Activated gamma-delta T cell treated with anti-CD3 and anti-CD28 coated beads, Interleukin-2, amount 50 U/mL, for 16 hours (primary cell): ENCODE measurements around the gene ZSWIM6.

Source experiments
- DNase-seq: peaks from one replicate; pipeline ENCODE4 v3.0.0-alpha.2; 2020; ENCODE audit warnings: low read depth

The ZSWIM6 gene

DNA sequence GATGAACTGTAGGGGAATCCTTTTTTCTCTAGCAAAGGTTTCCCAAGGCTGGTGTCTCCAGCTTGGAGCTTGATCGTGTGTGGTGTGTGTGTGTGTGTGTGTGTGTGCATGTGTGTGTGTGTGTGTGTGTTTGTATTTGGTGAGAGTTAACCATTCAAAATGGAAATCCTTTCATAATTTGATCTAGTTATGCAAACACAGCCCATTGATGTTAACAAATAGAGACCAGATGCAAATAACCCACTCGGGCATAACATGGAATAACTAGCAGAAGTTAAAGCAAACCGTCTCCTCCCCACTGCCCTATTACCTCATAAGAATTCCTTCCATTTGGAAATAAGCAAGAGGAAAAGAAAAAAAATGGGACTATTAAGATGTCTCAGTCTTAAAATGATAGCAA is 24.9 kb upstream of the ZSWIM6 start:
- DNase-seq: no peak

DNA sequence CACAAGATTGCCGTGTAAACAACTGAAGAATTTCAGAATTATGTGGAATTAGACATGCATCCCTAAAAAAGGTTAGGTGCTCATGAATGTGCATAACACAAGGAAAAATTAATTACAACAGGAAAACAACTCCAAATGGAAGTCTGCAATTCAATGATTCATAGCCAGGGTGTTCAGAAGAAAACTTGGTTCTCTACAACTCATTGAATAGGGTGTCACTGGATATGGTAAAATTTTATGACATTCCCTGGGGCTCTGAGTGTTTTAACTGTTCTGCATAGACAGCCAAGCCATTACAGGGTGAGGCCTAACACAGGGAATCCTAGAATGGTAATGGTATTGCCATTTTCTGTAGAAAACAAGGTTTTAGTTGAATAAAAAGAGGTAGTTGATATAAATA is 24.4 kb upstream of the ZSWIM6 start:
- no peak for DNase-seq

DNA sequence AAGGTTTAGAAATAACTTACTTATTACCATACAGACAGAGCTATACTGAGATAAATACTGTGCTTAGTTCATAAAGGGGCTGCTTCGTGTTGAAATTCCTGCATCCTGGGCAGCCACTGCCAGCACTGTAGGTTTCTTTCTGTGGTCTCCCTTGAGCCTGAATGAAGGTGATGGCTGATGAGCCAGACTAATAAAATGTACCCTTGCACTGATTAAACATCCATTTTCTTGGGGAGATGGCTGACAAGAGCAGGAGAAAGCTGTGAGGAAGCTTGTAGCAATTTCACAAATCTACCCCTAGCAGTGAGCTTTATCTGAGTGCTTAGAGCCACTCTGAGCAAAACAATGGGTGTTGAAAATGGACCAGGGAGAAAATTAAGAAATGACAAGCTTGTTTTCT is 23.3 kb upstream of the ZSWIM6 start:
- DNase-seq: no peak

DNA sequence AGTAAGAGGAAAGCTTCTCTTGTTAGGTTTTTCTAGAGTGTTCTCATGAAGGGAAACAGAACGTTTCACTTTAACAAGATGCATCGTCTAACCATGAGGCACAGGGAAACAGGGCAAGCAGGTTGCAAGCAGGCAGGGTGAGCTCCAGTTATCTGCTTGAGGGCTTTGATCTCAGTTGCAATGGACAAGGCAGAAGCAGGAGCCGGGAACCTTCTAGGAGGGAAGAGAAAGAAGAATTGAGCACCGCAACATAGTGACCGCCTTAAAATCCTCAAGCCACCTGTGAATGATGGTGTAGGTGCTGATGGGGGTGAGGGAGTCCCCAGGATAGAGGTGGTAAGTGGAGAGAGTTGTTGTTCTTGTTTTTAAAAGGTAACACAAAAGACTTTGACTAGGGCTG is 22.9 kb upstream of the ZSWIM6 start:
- DNase-seq: no peak

DNA sequence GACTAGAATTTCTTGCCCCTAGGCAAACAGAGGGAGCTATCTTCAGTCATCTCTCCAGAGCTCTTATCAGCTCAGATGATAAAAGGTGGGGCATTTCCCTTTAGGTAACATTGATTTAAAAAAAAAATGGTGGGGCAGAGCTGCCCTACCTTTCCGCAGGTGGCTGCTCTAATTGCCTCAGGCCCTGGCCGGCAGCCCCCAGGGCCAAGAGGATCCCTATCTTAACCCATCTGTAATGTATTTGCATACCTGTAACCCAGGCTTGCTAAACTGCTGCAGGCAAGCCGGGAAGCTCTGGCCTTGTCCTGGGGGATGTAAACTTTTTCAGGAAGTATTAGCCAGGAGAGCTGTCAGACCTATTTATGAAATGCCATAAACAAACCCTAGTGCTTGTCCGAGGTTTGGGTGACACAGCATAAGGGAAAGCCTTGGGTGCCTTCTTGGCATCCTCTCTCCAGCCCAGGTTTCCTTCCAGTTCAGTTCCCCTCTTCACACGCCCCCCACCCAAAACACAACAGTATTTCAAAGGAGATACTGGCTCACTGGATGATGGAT is 20.9 kb upstream of the ZSWIM6 start:
- DNase-seq: no peak

DNA sequence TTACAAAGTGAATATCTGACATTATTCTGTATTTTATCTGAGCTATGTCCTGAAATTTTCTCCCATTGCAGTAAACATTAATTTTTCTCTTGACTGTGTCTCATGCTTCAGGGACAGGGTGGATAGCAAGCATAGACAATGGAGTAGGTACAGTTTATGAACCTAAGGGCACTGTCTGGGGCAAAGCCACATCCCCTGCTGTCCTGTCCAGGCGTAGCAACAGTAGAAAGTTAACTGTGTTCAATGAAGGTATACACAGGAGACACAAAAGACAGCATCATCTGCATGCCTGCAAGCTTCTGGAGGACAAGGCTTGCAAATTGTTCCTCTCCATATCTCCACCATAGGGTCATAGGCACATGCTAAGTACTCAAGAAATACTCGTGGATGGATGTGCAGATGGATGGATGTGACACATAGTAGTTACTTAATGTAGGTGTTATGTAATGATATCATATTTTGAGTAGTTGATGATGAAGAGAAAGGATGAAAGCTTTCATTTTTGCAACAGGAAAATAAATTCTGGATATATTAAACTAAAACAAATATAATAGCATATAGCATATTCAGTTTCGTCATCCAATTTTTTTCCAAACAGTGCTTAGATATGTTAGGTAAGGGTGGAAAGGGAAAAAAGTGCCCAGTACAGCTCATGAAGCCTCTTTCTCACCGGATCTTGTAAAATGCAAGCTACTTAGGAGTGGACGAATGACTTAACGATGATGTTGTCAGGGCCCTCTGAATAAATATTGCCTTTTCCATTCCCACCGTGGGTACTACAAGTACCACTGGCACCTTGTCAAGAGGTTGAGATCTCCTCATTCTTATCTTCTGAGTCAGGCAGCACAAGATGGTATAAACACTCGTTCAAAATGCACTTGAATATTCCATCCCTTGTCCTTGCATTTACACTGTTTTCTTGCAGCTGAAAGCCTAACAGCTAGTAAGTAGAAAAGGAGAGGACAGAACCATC is 19.9 kb upstream of the ZSWIM6 start:
- no peak for DNase-seq

DNA sequence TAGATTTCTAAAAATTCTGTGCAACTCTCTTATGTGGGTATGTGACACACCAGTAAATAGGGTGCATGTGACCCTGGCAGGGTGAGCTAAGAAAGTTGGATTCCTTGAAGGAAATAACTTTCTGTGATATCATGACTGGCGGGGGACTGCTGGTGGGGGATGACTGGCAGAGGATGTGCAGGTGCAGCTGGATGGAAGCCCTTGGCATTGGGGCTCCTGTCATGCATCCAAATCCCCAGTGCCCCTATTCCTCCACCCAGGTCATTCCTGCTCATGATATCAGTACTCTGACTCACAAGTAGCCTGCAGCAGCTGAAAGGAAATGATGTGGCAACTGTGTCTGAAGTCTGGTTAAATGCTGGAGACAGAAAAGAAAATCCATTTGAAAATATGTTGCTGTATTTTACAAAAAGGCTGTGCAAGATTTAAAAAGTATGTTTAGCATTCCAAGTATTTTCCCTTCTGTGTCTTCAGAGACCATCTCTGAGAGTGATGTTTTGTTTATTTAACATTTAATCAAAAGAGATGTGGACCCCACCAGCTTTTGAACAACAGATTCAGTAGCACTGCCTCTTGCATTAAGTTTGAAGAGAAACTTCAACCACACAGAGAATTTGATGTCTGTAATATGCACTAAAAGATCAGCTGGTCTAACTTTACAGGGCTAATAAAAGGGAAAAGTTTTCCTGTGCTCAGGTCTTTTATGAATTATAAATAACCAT is 17.9 kb upstream of the ZSWIM6 start:
- DNase-seq: no peak

DNA sequence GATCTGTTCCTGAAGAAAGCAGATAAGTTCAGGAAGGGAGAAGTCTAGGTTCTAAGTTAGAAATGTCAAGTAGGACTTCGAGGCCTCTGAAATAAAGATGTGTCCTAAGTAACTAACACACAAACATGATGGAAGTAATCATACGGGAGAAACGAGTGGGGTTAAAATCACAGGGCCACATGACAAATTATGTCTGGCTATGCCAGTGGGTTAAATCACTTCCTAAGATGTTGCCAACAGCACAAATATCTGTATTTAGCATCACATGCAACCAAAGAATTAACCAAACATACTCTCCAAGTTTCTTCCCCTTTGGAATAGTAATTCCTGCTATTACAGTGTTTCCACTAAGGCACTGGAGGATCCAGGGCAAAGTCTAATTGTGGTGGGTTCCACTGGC is 13.7 kb upstream of the ZSWIM6 start:
- DNase-seq: no peak

DNA sequence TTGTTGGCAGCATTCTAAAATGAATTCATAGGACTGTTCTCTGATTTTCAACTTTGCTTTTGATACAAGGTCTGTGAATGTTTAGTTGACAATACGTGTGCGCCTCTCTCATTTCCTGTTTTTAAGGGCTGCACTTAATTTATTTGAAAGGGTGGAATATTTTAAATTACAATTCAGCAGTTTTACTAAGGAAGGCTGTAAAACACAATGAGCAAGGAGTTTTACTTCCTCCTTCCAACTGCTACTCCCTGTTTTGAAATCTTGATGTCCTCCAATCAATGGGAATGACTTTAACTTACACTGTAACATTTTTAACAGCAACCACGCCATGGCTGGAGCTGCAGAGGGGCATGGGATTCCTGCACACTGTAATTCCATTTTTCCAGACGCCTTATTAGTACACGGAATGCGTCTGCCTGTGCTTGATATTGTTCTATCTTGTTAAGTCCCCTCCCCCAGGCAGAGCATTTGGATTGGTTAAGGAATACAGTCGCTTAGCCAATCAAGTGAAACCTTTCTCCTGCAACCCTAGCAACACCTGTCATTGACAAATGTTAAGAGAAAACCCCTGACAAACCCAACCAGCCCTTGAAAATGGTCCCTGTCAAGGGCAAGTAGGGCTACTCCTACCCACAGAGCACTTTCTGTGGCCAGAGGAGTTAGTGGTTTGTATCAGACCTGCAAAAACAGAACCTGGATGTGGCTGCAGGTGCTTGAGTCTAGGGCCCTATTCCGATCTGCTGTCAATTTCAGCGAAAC is 12.5 kb upstream of the ZSWIM6 start:
- no peak for DNase-seq

DNA sequence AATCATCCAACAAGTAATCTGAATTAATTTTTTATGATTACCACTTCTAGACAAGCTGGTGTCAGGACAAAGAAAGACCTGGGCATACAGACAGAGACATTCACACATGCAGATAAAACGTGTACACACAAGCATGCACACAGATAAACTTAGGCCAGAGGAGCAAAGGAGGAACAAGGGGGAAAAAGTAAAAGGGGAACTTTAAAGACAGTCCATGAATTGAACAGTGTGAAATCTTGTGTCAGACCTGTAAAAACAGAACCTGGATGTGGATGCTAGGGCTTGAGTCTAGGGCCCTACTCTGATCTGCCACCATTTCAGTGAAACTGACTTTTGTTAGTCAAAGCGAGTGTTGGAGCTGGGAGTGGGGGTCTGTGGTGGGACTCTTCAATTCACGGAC is 11.2 kb upstream of the ZSWIM6 start:
- DNase-seq: no peak

DNA sequence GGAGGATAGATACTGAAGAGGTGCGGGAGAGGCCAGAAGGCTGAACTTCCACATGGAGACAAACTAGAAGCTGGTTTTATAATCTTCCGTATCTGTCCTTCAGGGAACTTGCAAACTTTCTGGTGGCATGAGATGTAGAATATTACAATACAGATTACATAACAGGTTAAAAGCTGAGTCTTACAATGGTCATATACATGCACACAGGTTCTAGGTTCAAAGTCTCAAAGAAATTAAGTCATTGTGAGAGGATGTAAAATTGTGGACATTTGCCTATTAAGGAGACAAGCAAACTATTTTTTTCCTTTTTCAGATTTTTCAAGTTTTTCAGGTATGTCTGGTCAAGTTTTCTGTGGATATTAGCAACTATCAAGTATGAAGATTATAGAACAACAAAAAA is 10.4 kb upstream of the ZSWIM6 start:
- no peak for DNase-seq

DNA sequence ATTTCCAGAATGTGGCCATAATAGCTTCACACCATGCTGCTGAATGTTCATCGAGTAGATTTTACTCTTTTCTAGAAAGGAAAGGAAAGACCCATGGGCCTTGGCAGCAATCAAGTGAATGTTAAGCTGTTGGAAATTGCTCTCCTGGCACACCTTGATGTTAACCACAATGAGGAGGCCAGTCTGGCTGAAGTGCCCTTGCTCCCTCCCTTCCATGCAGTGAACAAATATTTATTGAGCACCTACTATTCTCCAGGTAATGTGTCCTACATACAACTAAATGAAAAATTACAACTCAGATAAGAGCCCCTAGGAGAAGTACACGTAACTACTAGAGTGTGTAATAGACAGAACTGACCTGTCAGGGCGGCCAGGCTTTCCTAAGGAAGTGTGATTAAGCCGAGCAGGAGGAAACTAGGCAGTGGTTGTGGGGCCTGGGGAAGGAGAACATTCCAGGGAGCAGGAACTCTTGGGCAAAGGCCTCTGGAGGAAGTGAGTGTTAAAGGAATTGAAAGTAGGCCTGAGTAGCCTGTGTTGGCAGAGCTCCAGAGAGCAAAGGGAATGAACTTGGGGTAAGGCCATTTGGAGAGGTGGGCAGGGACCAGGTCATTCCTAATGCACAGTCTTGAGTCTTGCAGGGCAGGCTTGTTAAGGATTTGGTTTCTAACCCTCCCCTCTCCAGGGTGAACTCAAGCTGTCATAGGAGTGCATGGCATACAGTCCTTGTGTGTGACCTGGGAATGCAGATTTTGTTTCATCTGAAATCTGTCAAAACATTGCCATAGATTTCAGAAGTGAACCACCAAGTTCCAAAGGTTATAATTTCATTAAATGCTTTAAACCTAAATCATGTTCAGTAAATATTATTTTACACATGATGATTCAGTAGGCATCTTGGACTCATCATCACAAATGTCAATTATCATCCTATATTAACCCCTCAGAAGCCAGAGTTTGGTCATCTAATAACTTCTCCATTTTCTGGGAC is 9.0 kb upstream of the ZSWIM6 start:
- no peak for DNase-seq

DNA sequence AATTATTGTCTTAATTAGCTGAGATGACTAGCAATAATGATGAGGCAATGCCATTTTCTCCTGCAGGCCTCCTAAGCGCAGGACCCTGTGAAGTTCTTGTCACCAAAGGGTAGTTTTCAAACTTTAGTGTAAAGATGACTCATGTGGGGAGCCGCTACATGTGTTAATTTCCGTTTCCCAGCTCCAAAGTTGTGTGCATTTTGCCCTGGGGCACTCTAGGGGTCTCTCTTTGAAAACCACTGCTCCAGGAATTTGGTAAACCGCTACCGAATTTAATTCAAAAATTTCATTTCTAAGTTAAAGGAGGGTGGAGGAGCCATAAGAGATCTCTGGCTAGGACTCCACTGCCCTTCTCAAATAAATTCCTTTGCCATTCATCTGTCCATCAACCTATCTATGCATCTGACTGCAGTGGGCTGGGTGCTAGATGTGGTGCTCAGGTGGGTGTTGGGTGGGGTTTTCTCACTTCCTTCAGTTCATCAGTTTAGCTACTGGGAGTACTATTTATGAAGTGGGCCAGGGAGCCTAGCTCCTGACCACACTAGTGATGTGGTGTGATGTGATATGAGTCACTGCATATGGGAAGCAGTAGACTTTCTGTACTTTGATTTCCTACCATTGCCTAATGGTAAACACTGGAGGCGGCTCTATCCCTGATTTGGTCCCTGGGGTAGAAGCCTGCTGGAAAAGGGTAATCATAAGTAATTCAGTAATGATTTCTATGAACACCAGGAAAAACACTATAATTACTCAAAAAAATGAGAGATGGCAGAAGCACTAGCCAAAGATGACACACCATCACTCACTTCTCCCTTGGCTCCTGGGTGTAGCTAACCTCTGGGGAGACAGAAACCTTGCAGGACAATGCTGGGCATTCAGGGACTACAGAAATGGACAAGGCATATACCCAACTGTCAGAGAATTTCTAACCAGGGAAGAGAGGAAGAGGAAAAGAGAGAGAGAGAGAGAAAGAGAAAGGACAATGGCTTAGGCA is 4.0 kb upstream of the ZSWIM6 start:
- peak; percentile 3 for DNase-seq

DNA sequence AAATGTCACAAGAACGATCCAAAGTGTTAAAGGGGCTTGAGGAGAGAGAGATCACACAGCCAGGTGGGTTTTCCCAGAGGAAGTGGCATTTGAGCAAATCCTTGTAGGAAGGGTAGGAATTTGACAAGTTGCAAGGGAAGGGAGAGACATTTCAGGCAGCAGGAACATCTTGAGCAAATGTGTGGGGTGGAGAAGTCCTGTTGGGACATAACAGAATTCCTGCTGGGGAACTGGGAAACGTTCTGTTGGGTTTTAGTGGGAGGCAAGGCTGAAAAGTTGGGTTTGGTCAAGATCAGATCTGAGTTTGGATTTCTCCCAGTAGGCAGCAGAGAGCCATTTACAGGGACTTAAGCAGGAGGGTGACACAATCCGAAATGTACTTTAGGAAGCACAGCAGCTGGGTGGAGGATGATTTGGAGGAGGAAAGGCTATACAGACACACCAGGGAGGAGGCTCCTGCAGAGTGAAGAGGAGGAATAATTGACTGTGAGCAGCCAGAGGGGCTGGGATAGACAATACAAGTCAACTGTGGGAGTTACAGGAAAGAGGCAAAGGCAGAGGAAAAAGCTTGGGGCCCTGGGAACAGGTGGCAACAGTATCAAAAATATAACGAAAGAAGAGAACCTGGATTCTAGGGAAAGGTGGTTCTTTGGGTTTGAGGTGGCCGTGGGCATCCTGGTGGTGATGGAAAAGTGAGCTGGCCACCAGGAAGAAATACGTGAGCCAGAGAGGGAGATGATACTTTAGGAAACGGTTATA is 3.1 kb upstream of the ZSWIM6 start:
- no peak for DNase-seq

DNA sequence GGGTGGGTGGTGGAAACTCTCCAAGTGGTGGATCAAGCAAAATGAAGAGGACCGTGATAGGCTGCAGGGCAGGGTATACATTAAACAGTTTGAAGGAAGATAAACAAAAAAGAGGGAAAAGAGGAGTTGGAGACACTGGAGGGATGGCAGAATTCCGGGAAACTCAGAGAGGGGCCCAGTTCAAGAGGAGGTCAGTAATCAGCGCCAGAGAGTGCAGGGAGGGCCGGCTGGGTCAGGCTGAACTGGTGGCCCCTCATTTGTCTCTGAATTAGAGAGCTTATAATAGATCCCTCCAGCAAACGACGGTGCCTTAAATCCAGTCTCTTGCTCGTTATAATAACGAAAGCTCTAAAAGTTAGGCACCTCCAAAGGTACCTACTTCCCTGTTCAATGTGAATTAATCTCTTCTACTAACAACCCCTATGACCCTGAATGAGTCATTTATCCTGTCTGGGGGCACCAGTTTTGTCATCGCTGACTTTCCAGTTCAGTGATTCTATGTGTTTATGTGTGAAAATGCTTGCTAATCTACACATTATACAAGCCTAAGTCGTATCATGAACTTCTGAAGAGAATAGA is 2.4 kb upstream of the ZSWIM6 start:
- peak; percentile 4 for DNase-seq

DNA sequence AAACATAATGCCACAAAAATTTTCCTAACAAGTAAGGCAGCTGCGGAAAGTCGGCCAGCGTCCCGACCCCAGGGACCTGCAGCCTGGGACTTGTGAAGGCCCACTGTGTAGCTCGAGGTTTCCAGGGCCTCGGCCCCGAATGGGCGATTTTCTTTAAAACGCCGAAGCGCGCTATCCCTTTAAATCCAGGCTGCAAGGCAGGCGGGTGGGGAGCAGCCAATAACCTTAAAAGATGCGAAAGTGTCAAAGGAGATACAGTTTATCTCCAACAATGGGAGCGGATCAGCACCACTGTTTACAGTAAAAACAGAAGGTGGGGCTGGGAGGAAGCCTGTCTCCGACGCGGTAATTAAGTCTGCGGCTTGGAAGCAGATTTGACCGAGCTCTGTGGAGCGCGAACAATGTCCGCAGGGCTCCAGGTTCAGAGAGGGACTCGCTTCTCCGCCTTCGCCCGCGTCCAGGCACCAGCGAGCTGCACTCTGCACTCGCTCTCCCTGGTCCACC is 1.7 kb upstream of the ZSWIM6 start:
- DNase-seq: no peak

DNA sequence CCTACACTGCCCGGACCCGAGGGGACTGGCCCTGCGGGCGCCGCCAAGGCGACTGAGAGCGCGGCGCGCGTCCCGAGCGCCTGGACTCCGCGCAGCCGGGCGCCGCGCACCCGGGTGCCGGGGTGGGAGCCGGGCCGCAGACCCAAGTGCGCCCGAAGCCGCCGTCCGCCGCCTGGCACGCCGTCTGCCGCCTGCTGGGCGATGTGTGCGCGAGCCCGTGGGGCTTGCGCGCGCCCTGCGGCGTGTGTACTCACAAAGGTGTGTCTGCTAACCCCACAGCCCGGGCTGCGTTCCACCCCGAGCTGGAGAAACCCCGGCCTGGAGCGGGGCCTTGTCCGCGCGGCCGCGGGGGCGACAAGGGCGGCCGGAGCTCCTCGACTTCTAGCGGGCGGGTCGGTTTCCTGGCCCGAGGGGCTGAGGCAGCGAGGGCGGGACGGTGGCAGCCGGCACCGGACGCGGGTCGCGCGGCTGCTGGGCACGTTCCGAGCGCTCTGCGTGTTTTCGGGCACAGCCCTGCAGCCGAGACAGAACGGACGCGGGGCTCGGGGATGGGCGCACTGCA is 1.1 kb upstream of the ZSWIM6 start:
- DNase-seq: peak; percentile 57

DNA sequence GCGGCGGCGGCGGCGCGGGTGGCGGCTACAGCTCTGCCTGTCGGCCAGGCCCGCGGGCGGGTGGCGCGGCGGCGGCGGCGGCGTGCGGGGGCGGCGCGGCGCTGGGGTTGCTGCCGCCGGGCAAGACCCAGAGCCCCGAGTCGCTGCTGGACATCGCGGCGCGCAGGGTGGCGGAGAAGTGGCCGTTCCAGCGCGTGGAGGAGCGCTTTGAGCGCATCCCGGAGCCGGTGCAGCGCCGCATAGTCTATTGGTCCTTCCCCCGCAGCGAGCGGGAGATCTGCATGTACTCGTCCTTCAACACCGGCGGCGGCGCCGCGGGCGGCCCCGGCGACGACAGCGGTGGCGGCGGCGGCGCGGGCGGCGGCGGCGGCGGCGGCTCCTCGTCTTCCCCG is 296 bp downstream of the ZSWIM6 start:
- DNase-seq: peak; percentile 20
